ENCODE measurements around the gene FBXO7.

Gene FBXO7

GRCh38 chr22:32515084-32515483 lies 40.5 kb downstream of the FBXO7 start:
- no peak overlapping the region for H3K9ac ChIP-seq (ENCODE audit: low read depth, low read length)

GRCh38 chr22:32517488-32517887 lies 42.9 kb downstream of the FBXO7 start:
- 97% methylated on average over 3 of the region's 3 CpGs for WGBS
- Histone ChIP-seq H3K4me1 (ENCODE audit: insufficient read depth, low read length) (no peaks in the 10 kb centered on the region), H3K9ac (ENCODE audit: low read depth, low read length) (no peak overlapping the region), H3K27me3 (ENCODE audit: insufficient read depth, low read length) (no peaks in the 10 kb centered on the region), H3K9me3 (ENCODE audit: insufficient read depth, low read depth, low read length) (no peaks in the 10 kb centered on the region), H3K36me3 (ENCODE audit: insufficient read depth, low read length) (peaks cover 28% of the 10 kb centered on the region), H3K4me3 (ENCODE audit: low read length) (no peak overlapping the region), H3K27ac (ENCODE audit: low read depth, low read length) (no peak overlapping the region)

More at GRCh38 chr22:32515084-32515483, 40.5 kb downstream of the FBXO7 start:
- H3K27me3 ChIP-seq (ENCODE audit: insufficient read depth, low read length), result no peaks in the 10 kb centered on the region
- no peak overlapping the region for H3K27ac ChIP-seq (ENCODE audit: low read depth, low read length)
- H3K4me1 ChIP-seq (ENCODE audit: insufficient read depth, low read length), result no peaks in the 10 kb centered on the region
- no peaks in the 10 kb centered on the region for H3K9me3 ChIP-seq (ENCODE audit: insufficient read depth, low read depth, low read length)
- H3K36me3 ChIP-seq (ENCODE audit: insufficient read depth, low read length), result peaks cover 28% of the 10 kb centered on the region
- no peak overlapping the region for H3K4me3 ChIP-seq (ENCODE audit: low read length)
- WGBS, result 95% methylated on average over 2 of the region's 2 CpGs

GRCh38 chr22:32517921-32518320 lies 43.3 kb downstream of the FBXO7 start:
- peaks cover 30% of the 10 kb centered on the region for H3K36me3 ChIP-seq (ENCODE audit: insufficient read depth, low read length)

GRCh38 chr22:32518381-32518780 lies 43.8 kb downstream of the FBXO7 start:
- H3K4me3 ChIP-seq (ENCODE audit: low read length), result no peak overlapping the region
- no peaks in the 10 kb centered on the region for H3K27me3 ChIP-seq (ENCODE audit: insufficient read depth, low read length)
- no CpG with 5 or more reads among the region's 1 CpG for WGBS
- H3K9me3 ChIP-seq (ENCODE audit: insufficient read depth, low read depth, low read length), result no peaks in the 10 kb centered on the region
- H3K36me3 ChIP-seq (ENCODE audit: insufficient read depth, low read length), result peaks cover 28% of the 10 kb centered on the region
- no peak overlapping the region for H3K9ac ChIP-seq (ENCODE audit: low read depth, low read length)
- H3K4me1 ChIP-seq (ENCODE audit: insufficient read depth, low read length), result no peaks in the 10 kb centered on the region
- no peak overlapping the region for H3K27ac ChIP-seq (ENCODE audit: low read depth, low read length)

More at GRCh38 chr22:32517921-32518320, 43.3 kb downstream of the FBXO7 start:
- H3K4me1 ChIP-seq (ENCODE audit: insufficient read depth, low read length), result no peaks in the 10 kb centered on the region
- H3K9ac ChIP-seq (ENCODE audit: low read depth, low read length), result no peak overlapping the region
- WGBS, result 96% methylated on average over 8 of the region's 8 CpGs
- H3K9me3 ChIP-seq (ENCODE audit: insufficient read depth, low read depth, low read length), result no peaks in the 10 kb centered on the region
- H3K4me3 ChIP-seq (ENCODE audit: low read length), result no peak overlapping the region
- H3K27ac ChIP-seq (ENCODE audit: low read depth, low read length), result no peak overlapping the region
- no peaks in the 10 kb centered on the region for H3K27me3 ChIP-seq (ENCODE audit: insufficient read depth, low read length)

- 85% methylated on average over 5 of the region's 5 CpGs for WGBS
- H3K27ac ChIP-seq (ENCODE audit: low read depth, low read length), result no peak overlapping the region
Observed at GRCh38 chr22:32518848-32519247, 44.2 kb downstream of the FBXO7 start.

GRCh38 chr22:32520612-32521011 lies 46.0 kb downstream of the FBXO7 start:
- Histone ChIP-seq H3K4me3 (ENCODE audit: low read length) (no peak overlapping the region), H3K9me3 (ENCODE audit: insufficient read depth, low read depth, low read length) (no peaks in the 10 kb centered on the region), H3K4me1 (ENCODE audit: insufficient read depth, low read length) (no peaks in the 10 kb centered on the region), H3K36me3 (ENCODE audit: insufficient read depth, low read length) (peaks cover 18% of the 10 kb centered on the region), H3K27ac (ENCODE audit: low read depth, low read length) (no peak overlapping the region), H3K9ac (ENCODE audit: low read depth, low read length) (no peak overlapping the region), H3K27me3 (ENCODE audit: insufficient read depth, low read length) (no peaks in the 10 kb centered on the region)
- 95% methylated on average over 5 of the region's 5 CpGs for WGBS

More at GRCh38 chr22:32518848-32519247, 44.2 kb downstream of the FBXO7 start:
- peaks cover 23% of the 10 kb centered on the region for H3K36me3 ChIP-seq (ENCODE audit: insufficient read depth, low read length)
- no peaks in the 10 kb centered on the region for H3K9me3 ChIP-seq (ENCODE audit: insufficient read depth, low read depth, low read length)
- no peaks in the 10 kb centered on the region for H3K4me1 ChIP-seq (ENCODE audit: insufficient read depth, low read length)
- no peak overlapping the region for H3K4me3 ChIP-seq (ENCODE audit: low read length)
- H3K9ac ChIP-seq (ENCODE audit: low read depth, low read length), result no peak overlapping the region
- no peaks in the 10 kb centered on the region for H3K27me3 ChIP-seq (ENCODE audit: insufficient read depth, low read length)

GRCh38 chr22:32522237-32522636 lies 47.6 kb downstream of the FBXO7 start:
- no peak overlapping the region for H3K27ac ChIP-seq (ENCODE audit: low read depth, low read length)
- no peaks in the 10 kb centered on the region for H3K27me3 ChIP-seq (ENCODE audit: insufficient read depth, low read length)
- H3K9ac ChIP-seq (ENCODE audit: low read depth, low read length), result no peak overlapping the region
- no peaks in the 10 kb centered on the region for H3K4me1 ChIP-seq (ENCODE audit: insufficient read depth, low read length)
- H3K9me3 ChIP-seq (ENCODE audit: insufficient read depth, low read depth, low read length), result no peaks in the 10 kb centered on the region
- 98% methylated on average over 4 of the region's 5 CpGs for WGBS
- H3K36me3 ChIP-seq (ENCODE audit: insufficient read depth, low read length), result peaks cover 9% of the 10 kb centered on the region
- no peak overlapping the region for H3K4me3 ChIP-seq (ENCODE audit: low read length)

- 79% methylated on average over 5 of the region's 5 CpGs for WGBS
- no peaks in the 10 kb centered on the region for H3K9me3 ChIP-seq (ENCODE audit: insufficient read depth, low read depth, low read length)
- no peak overlapping the region for H3K9ac ChIP-seq (ENCODE audit: low read depth, low read length)
- no peak overlapping the region for H3K4me3 ChIP-seq (ENCODE audit: low read length)
- H3K36me3 ChIP-seq (ENCODE audit: insufficient read depth, low read length), result no peaks in the 10 kb centered on the region; the same call in 1 of the 2 replicates
- no peaks in the 10 kb centered on the region for H3K27me3 ChIP-seq (ENCODE audit: insufficient read depth, low read length)
- H3K4me1 ChIP-seq (ENCODE audit: insufficient read depth, low read length), result peaks cover 4% of the 10 kb centered on the region; the same call in 1 of the 2 replicates
- H3K27ac ChIP-seq (ENCODE audit: low read depth, low read length), result no peak overlapping the region
Observed at GRCh38 chr22:32527756-32528155, 53.1 kb downstream of the FBXO7 start.

GRCh38 chr22:32528316-32528715 lies 53.7 kb downstream of the FBXO7 start:
- H3K36me3 ChIP-seq (ENCODE audit: insufficient read depth, low read length), result no peaks in the 10 kb centered on the region
- H3K4me3 ChIP-seq (ENCODE audit: low read length), result no peak overlapping the region
- peaks cover 4% of the 10 kb centered on the region; the same call in 1 of the 2 replicates for H3K4me1 ChIP-seq (ENCODE audit: insufficient read depth, low read length)
- no peaks in the 10 kb centered on the region for H3K27me3 ChIP-seq (ENCODE audit: insufficient read depth, low read length)
- 94% methylated on average over 9 of the region's 9 CpGs for WGBS
- H3K27ac ChIP-seq (ENCODE audit: low read depth, low read length), result no peak overlapping the region
- no peak overlapping the region for H3K9ac ChIP-seq (ENCODE audit: low read depth, low read length)
- H3K9me3 ChIP-seq (ENCODE audit: insufficient read depth, low read depth, low read length), result no peaks in the 10 kb centered on the region

GRCh38 chr22:32528984-32529982 lies 54.7 kb downstream of the FBXO7 start:
- Histone ChIP-seq H3K9ac (ENCODE audit: low read depth, low read length) (no peak overlapping the region), H3K9me3 (ENCODE audit: insufficient read depth, low read depth, low read length) (no peaks in the 10 kb centered on the region), H3K4me3 (ENCODE audit: low read length) (no peak overlapping the region), H3K27ac (ENCODE audit: low read depth, low read length) (no peak overlapping the region), H3K36me3 (ENCODE audit: insufficient read depth, low read length) (no peaks in the 10 kb centered on the region), H3K27me3 (ENCODE audit: insufficient read depth, low read length) (no peaks in the 10 kb centered on the region), H3K4me1 (ENCODE audit: insufficient read depth, low read length) (peaks cover 4% of the 10 kb centered on the region; the same call in 1 of the 2 replicates)
- 60% methylated on average over 29 of the region's 29 CpGs for WGBS

GRCh38 chr22:32531228-32531627 lies 56.6 kb downstream of the FBXO7 start:
- H3K36me3 ChIP-seq (ENCODE audit: insufficient read depth, low read length), result no peaks in the 10 kb centered on the region
- no peaks in the 10 kb centered on the region for H3K27me3 ChIP-seq (ENCODE audit: insufficient read depth, low read length)
- H3K4me1 ChIP-seq (ENCODE audit: insufficient read depth, low read length), result peaks cover 4% of the 10 kb centered on the region; the same call in 1 of the 2 replicates
- no peaks in the 10 kb centered on the region for H3K9me3 ChIP-seq (ENCODE audit: insufficient read depth, low read depth, low read length)
- H3K27ac ChIP-seq (ENCODE audit: low read depth, low read length), result no peak overlapping the region
- WGBS, result 88% methylated on average over 7 of the region's 7 CpGs
- no peak overlapping the region for H3K9ac ChIP-seq (ENCODE audit: low read depth, low read length)
- no peak overlapping the region for H3K4me3 ChIP-seq (ENCODE audit: low read length)
